Tibial artery (tissue), 4 donors: ENCODE measurements around the gene C13orf46.

Experiments
- DNase-seq, 2 donors: peaks; one replicate each; pipeline ENCODE4 v3.0.0-alpha.2; 2019
- H3K27ac ChIP-seq, 2 donors: fragments of 200-600 bp; sonication (generic) in 1 of 2; 1 replicate in 1 of 2; 2 replicates in 1 of 2; pipeline ENCODE4 v1.5.1; 2018 to 2019; ENCODE audit warnings: mild to moderate bottlenecking in 1 of 2
- H3K27me3 ChIP-seq, 2 donors: fragments of 200-600 bp; sonication (generic) in 1 of 2; one replicate each; pipeline versions ENCODE4 v1.5.1 to v1.6.0; 2016 to 2019
- H3K36me3 ChIP-seq, 3 donors: fragments of 200-600 bp; sonication (generic) in 2 of 3; one replicate each; pipeline ENCODE4 v1.5.1; 2016 to 2019; ENCODE audit warnings: mild to moderate bottlenecking in 2 of 3
- H3K4me1 ChIP-seq, 4 donors: fragments of 200-600 bp; sonication (generic) in 2 of 4; 1 replicate in 3 of 4; 2 replicates in 1 of 4; pipeline ENCODE4 v1.5.1; 2016 to 2019
- H3K4me3 ChIP-seq, 2 donors: fragments of 200-600 bp; sonication (generic) in 1 of 2; 1 replicate in 1 of 2; 2 replicates in 1 of 2; pipeline ENCODE4 v1.5.1; 2018 to 2019; ENCODE audit warnings: mild to moderate bottlenecking in 2 of 2
- H3K9me3 ChIP-seq, 3 donors: fragments of 200-600 bp; sonication (generic) in 1 of 3; one replicate each; pipeline ENCODE4 v1.5.1; 2016 to 2019
- intact Hi-C: fragments of 100-400 bp; cut with DNase I; formaldehyde crosslinking; loops from one replicate; pipeline ENCODE4 v1.15.0; 2023; ENCODE audit warnings: low total_unique reads
- TF ChIP-seq, protein P1 (sequence below), 2 experiments: fragments of 200-600 bp in 1 of 2; fragments of 450-650 bp in 1 of 2; IDR thresholded peaks; one replicate each; pipeline ENCODE4 v1.5.1; 2017 to 2019; ENCODE audit warnings: antibody characterized with exemption in 2 of 2, mild to moderate bottlenecking in 1 of 2, moderate library complexity in 1 of 2

The C13orf46 gene

GRCh38 chr13:113939944-113940297, 34.0 kb downstream of the C13orf46 start:
- H3K4me1 ChIP-seq = peaks cover 0 to 13% (median 9%) of the 10 kb centered on the region in 4 donors
- DNase-seq = no peak
- no peaks in the 10 kb centered on the region for H3K27me3 ChIP-seq
- no peaks in the 10 kb centered on the region for H3K9me3 ChIP-seq
- no peak overlapping the region for H3K27ac ChIP-seq
- no peak overlapping the region for H3K4me3 ChIP-seq
- TF ChIP-seq, protein P1, sequence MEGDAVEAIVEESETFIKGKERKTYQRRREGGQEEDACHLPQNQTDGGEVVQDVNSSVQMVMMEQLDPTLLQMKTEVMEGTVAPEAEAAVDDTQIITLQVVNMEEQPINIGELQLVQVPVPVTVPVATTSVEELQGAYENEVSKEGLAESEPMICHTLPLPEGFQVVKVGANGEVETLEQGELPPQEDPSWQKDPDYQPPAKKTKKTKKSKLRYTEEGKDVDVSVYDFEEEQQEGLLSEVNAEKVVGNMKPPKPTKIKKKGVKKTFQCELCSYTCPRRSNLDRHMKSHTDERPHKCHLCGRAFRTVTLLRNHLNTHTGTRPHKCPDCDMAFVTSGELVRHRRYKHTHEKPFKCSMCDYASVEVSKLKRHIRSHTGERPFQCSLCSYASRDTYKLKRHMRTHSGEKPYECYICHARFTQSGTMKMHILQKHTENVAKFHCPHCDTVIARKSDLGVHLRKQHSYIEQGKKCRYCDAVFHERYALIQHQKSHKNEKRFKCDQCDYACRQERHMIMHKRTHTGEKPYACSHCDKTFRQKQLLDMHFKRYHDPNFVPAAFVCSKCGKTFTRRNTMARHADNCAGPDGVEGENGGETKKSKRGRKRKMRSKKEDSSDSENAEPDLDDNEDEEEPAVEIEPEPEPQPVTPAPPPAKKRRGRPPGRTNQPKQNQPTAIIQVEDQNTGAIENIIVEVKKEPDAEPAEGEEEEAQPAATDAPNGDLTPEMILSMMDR (IDR thresholded peaks at IDR 0.05) = no peak
- no peaks in the 10 kb centered on the region for H3K36me3 ChIP-seq
- intact Hi-C loops = no loop called here

DNA sequence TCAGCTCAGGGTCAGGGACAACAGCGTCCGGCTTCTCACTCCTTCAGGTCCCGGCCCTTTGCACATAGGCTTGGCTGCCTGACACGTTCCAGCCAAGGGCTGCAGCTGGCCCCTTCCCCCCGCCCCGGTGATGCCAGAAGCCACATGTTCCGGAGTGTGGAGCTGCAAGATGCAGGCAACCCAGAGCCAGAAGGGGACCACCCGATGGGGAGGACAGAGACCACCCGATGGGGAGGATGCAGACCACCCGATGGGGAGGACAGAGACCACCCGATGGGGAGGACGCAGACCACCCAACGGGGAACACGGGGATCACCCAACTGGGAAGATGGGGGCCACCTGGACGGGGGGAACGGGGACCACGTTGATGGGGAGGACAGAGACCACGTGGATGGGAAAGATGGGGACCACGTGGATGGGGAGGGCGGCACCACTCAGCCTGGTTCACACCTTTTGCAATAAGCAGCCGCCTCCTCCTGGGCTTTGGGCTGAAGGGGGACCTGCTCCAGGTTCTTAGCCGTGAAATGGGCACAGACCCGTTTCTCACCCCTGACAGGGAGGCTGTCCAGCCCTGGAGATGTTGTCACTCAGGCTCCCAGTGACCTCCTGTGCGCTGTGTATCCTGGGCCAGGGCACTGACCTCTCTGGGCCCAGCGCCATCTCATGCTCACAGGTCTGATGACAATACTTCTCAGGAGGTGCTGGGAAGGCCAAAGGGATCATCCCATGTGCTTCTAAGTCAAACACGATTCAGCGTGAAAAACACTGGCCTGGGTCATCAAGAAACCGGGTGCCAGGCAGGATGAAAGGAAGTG, 34.5 kb downstream of the C13orf46 start:
- intact Hi-C loops = no loop called here
- Histone ChIP-seq H3K4me1 (peaks cover 0 to 19% (median 14%) of the 10 kb centered on the region in 4 donors), H3K9me3 (no peaks in the 10 kb centered on the region), H3K36me3 (no peaks in the 10 kb centered on the region), H3K27ac (no peak overlapping the region), H3K27me3 (no peaks in the 10 kb centered on the region), H3K4me3 (no peak overlapping the region)
- no peak for DNase-seq
- TF ChIP-seq, protein P1 (IDR thresholded peaks at IDR 0.05) = no peak

DNA sequence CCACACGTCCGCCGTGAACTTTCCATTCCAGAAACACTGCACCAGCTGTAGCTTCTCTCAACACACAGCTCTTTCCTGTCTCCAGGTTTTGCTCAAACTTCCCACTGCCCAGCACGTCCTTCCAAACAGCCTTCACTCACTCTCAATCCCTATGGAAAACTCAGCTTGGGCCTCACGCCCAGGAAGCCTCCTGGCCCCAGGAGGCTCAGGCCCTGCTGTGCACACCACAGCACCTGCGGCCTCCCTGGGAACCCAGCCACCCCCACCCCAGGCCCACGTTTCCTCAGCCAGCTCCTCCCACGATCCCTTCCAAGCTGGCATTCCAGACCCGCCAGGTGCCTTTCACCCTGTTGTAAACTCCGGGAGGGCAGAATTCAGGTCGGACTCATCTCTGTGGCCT, 35.2 kb downstream of the C13orf46 start:
- Histone ChIP-seq H3K27me3 (no peaks in the 10 kb centered on the region), H3K36me3 (no peaks in the 10 kb centered on the region), H3K4me3 (no peak overlapping the region), H3K9me3 (no peaks in the 10 kb centered on the region), H3K4me1 (peaks cover 0 to 19% (median 14%) of the 10 kb centered on the region in 4 donors), H3K27ac (no peak overlapping the region)
- TF ChIP-seq, protein P1 (IDR thresholded peaks at IDR 0.05) = no peak
- no peak for DNase-seq
- intact Hi-C loops = no loop called here

DNA sequence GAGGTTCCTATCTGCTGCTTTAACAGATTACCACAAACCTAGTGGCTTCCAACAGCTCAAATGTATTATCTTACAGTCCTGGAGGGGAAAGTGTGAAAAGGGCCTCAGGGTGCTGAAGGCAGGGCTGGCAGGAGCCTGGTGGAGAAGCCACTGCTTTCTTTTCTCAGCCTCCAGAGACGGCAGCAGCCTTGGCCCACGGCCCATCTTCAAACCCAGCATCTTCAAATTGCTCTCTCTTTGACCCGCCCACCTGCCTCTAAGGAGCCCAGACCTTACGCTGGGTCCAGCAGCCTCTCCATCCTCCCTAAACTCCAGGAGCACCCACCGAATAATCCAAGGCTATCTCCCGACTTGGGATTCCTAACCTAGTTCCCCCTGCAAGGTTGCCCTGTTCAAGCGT, 35.6 kb downstream of the C13orf46 start:
- H3K27ac ChIP-seq = no peak overlapping the region

GRCh38 chr13:113937527-113938180, 36.2 kb downstream of the C13orf46 start:
- TF ChIP-seq, protein P1 (IDR thresholded peaks at IDR 0.05) = no peak
- intact Hi-C loops = no loop called here
- no peaks in the 10 kb centered on the region for H3K27me3 ChIP-seq
- no peak for DNase-seq
- no peaks in the 10 kb centered on the region for H3K9me3 ChIP-seq
- no peak overlapping the region for H3K4me3 ChIP-seq
- H3K36me3 ChIP-seq = no peaks in the 10 kb centered on the region
- H3K27ac ChIP-seq = peak overlapping the region in 1 of 2 donors; percentile 12
- peaks cover 0 to 19% (median 14%) of the 10 kb centered on the region in 4 donors for H3K4me1 ChIP-seq

More for the DNA sequence above, 35.6 kb downstream of the C13orf46 start:
- intact Hi-C loops = no loop called here
- Histone ChIP-seq H3K36me3 (no peaks in the 10 kb centered on the region), H3K4me3 (no peak overlapping the region), H3K9me3 (no peaks in the 10 kb centered on the region), H3K4me1 (peaks cover 0 to 19% (median 14%) of the 10 kb centered on the region in 4 donors), H3K27me3 (no peaks in the 10 kb centered on the region)
- TF ChIP-seq, protein P1 (IDR thresholded peaks at IDR 0.05) = no peak
- no peak for DNase-seq
